Middle frontal gyrus (tissue), 1 donor: Measurements from ENCODE around the gene MTF2.

Source experiments
- DNase-seq: peaks from one replicate; pipeline ENCODE4 v3.0.0-alpha.2; 2015; ENCODE audit warnings: low spot score; ENCODE audit errors: extremely low spot score

The MTF2 gene

DNA sequence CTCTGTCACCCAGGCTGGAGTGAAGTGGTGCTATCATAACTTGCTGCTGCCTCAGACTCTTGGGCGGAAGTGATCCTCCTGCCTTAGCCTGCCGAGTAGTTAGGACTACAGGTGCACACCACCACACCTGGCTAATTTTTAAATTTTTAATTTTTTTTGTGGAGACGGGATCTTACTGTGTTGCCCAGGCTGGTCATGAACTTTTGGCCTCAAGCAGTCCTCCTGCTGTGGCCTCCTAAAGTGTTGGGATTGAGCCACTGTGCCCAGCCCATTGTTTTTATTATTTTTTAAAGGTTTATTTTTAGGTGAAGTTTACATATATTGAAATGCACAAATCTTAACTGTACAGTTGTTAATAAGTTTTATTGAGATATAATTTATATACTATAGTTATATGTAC, 3.2 kb downstream of the MTF2 start:
- DNase-seq = no peak

- DNase-seq = no peak
These were observed 4.9 kb downstream of the MTF2 start for GRCh38 chr1:93083979-93084378.

GRCh38 chr1:93087532-93087931, 8.4 kb downstream of the MTF2 start:
- no peak for DNase-seq

- DNase-seq = no peak
These were observed 14.4 kb downstream of the MTF2 start for GRCh38 chr1:93093332-93094006.

- no peak for DNase-seq
These were observed 16.9 kb downstream of the MTF2 start for GRCh38 chr1:93095804-93096585.

DNA sequence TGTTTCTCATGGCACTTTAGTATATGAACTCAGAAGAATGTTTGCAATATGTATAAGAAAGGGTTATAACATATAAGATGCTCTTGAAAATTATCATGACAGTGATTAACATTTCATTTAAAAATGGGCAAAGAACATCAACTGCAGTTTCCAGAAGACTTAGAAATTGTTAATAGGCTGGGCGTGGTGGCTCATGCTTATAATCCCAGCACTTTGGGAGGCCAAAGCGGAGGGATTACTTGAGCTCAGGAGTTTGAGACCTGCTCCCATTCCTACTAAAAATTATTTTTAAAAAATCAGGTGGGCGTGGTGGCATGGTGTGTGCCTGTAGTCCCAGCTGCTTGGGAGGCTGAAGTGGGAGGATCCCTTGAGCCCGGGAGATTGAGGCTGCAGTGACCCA, 23.1 kb downstream of the MTF2 start:
- DNase-seq = no peak

GRCh38 chr1:93106226-93106625, 27.1 kb downstream of the MTF2 start:
- DNase-seq = no peak

DNA sequence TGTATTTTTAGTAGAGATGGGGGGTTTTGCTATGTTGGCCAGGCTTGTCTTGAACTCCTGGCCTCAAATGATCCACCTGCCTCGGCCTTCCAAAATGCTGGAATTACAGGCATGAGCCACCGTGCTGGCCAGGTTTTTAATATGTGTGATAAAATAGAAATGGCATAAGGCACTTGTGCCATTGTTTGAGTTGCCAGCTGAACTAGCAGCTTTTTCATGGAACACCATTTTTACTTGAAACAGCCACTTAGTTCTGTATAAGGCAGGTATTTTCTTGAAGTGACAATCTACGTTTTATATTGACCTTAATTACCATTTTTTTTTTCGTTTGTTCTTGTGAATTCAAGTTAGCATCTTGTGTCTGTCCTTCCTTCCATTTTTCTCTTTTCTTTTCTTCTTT, 28.3 kb downstream of the MTF2 start:
- no peak for DNase-seq

- no peak for DNase-seq
These were observed 29.3 kb downstream of the MTF2 start for GRCh38 chr1:93108335-93108734.

GRCh38 chr1:93109578-93109977, 30.5 kb downstream of the MTF2 start:
- DNase-seq = no peak

GRCh38 chr1:93111065-93111464, 32.0 kb downstream of the MTF2 start:
- no peak for DNase-seq

- DNase-seq = no peak
These were observed 32.5 kb downstream of the MTF2 start for GRCh38 chr1:93111561-93111960.

DNA sequence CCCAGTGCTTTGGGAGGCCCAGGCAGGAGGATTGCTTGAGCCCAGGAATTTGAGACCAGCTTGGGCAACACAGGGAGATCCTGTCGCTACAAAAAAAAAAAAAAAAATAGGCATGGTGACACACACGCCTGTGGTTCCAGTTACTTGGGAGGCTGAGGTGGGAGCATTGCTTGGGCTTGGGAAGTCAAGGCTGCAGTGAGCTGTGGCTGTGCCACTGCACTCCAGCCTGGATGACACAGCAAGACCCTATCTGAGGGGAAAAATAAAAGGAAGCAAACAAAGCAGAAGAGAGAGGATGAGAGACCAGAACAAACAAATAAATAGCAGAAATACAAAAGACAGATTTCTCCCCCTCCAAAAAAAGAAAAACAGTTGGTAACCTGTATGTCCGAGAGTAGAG, 34.0 kb downstream of the MTF2 start:
- DNase-seq = no peak

DNA sequence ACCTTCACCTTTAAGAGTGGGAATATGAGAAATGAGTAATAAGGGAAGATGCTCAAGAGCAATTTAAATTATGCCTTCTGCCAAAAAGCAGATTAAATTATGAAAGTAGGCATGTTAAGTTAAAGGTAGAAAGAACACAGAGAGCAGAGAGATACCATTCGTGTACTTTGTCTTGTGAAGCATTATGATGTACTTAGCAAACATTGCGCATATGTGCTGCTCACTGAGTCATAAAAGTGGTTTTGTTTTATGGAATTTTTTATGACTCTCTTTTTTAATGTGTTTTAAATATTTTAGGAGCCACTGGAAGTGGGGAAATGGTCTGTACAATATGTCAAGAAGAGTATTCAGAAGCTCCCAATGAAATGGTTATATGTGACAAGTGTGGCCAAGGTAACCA, 35.3 kb downstream of the MTF2 start:
- no peak for DNase-seq

DNA sequence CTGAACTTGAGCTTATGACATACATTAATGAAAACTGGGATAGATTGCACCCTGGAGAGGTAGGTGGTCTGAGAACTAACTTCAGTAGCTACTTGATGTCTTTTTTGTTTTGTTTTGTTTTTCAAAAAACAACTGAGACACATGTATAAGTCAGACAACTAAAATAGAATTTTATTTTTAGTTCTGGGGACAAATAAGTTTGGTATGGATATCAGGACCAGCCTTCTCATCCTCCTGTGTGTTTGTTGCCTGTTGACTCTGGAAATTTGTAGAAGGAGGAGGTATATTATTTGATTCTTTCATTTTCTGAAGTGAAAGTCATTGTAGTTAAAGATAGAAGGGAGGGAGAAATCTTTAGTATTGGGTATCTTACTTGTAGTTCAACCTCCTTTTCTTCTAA, 41.5 kb downstream of the MTF2 start:
- DNase-seq = no peak

- no peak for DNase-seq
These were observed 44.2 kb downstream of the MTF2 start for GRCh38 chr1:93123201-93123783.

- DNase-seq = no peak
These were observed 45.7 kb downstream of the MTF2 start for GRCh38 chr1:93124556-93125355.

- DNase-seq = no peak
These were observed 50.5 kb downstream of the MTF2 start for GRCh38 chr1:93129507-93130099.

DNA sequence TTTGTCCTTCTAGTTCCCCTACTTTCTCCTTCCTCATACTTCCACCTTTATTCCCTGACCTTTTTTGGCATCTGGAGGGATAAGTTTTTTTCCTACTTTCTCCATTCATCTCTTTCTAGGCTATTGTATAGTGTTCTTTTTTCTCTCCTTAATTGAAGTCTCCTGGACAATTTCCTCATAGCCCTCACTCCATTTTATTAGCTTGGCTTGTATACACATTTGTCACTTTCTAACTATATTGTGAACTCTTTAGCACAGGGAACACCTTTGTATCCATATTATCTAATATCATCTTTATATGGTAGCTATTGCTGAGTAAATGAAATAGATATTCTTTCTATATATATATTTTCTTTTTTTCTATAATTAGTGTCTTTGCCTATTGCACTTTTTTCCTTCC, 53.6 kb downstream of the MTF2 start:
- no peak for DNase-seq

DNA sequence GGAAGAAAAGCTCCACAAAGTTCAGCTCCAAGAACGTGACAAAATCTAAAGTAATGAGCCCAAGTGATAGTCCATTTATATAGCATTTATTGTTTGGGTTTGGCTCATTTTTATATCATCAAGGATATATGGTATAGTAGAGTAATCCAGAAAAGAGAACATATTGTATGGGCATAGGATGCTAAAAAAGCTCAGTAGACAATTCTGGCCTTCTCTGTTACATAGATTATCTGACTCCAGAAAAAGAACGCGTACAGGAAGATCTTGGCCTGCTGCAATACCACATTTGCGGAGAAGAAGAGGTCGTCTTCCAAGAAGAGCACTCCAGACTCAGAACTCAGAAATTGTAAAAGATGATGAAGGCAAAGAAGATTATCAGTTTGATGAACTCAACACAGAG, 57.4 kb downstream of the MTF2 start:
- DNase-seq = no peak

DNA sequence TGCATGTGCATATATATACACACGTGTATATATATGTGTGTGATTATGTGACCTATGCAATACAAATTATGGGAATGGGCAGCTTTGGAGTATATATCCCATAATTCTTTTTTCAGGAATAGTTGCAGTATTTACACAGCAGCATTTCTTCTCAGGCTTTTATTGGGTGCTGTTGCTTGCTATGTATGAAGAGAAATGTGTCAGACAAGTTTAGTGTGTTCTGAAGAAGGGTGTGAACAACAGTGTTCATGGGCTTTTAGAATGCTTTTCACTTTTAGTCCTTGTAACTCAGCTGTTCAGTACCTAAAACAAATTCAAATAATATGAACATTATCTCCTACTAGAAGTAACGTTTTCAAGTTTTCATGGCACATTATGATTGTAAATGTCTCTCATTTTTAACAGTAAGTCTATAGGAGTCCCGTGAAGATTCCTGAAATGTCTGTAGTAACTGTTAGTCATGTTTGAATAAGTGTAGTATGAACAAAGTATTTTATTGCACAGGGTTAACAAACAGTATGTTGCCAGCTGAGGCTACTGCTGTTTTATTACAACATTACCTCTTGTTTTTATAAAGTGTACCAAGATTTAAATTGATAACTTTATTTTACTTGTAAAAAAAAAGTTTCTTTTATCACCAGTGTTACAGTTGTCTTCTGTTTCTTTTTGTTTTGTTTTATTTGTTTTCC, 58.7 kb downstream of the MTF2 start:
- no peak for DNase-seq
